Measurements from ENCODE around the gene CDKAL1. TPM values are rescaled to one million over a fixed set of nuclear protein-coding genes. Genes with fewer than 3 reads are reported as not detected.

Gene CDKAL1
- polyA plus RNA-seq, 2 of the 4 experiments (the other 2 are of a cell fraction) = 4.7 to 8.3 TPM

DNA sequence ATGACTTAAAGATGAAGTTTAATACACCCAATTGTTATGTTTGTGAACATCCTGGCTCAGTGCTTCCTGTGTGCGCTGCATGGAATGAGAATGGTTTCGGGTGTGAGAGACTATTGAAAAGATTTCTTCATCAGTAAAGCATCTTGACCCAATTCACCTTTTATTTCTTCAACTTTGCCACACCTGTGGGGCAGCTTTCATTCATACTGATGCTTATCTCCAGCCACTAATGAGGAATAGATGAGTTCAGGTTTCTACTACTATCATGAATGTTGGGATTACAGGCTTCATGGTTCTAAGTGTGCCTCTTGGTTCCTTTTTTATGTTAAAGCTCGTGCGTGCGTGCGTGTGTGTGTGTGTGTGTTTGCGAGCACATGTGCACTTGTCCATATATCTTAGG lies 685.6 kb downstream of the CDKAL1 start:
- FAIRE-seq (no peak), ATAC-seq (no peak), DNase-seq (ENCODE audit: low read depth in 1 of 2, low spot score in 1 of 2) (no peak)
- Histone ChIP-seq H3K9me3 (no peaks in the 10 kb centered on the region), H3K4me3 (no peak overlapping the region), H3K4me1 (no peaks in the 10 kb centered on the region), H3K27ac (no peak overlapping the region), H3K4me2 (peak overlapping the region; percentile 14; the same call in 1 of the 3 replicates)
- POLR2A ChIA-PET = no interaction called here
- CTCF ChIA-PET = no interaction called here
- TF ChIP-seq JUN (IDR thresholded peaks at IDR 0.05) = no peak
- WGBS (ENCODE audit: missing lambda C conversion rate) = 93% methylated on average over 7 of the region's 7 CpGs

DNA sequence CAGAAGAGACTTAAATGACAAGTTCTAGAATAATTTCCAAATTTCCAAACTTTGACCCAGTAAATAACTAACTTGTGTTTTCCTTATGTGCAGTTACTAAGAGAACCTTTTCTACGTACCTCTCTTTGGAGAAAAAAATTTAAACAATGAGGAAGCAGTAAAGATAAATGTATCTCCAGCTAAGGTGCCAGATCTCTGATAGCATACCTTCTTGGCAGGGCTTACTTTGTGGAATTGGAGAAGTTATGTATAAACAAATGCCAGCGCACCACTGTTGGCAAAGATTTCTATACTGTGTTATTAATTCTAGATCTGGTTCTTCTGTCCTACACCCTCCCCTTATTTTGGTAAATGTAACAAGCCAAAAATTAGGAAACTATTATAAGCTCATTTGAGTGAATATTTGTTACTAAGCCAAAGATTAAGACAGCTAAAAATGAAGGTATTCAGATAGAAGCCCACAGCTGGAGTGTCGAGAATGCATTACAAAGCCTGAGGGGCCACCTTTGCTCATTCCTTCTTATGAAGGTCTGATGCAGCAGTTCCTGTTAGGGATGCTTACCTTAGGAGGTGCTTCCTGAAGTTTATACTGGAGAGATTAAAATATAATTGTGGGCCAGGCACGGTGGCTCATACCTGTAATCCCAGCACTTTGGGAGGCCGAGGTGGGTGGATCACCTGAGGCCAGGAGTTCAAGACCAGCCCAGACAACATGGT lies 686.2 kb downstream of the CDKAL1 start:
- 59% methylated on average over 5 of the region's 5 CpGs for WGBS (ENCODE audit: missing lambda C conversion rate)
- H3K9me3 ChIP-seq = no peaks in the 10 kb centered on the region
- H3K4me1 ChIP-seq = no peaks in the 10 kb centered on the region
- no peak overlapping the region for H3K27ac ChIP-seq
- ATAC-seq (no peak), DNase-seq (ENCODE audit: low read depth in 1 of 2, low spot score in 1 of 2) (peak in 1 of 2 experiments; percentile 14), FAIRE-seq (no peak)
- no peak for TF ChIP-seq JUNB (IDR thresholded peaks at IDR 0.05)
- no peak for TF ChIP-seq CTCF (IDR thresholded peaks at IDR 0.05)
- TF ChIP-seq RNF2 (IDR thresholded peaks at IDR 0.05; ENCODE audit: borderline replicate concordance, low read depth) = no peak
- no peak for TF ChIP-seq HMGXB4 (CRISPR knock-in tag; IDR thresholded peaks at IDR 0.05; ENCODE audit: borderline replicate concordance)
- no peak for TF ChIP-seq POLR2AphosphoS2 (conservative IDR thresholded peaks at IDR 0.05; ENCODE audit: low read length)
- no peak for TF ChIP-seq EHMT2 (IDR thresholded peaks at IDR 0.05; ENCODE audit: low read depth)
- no peak for TF ChIP-seq BHLHE40 (IDR thresholded peaks at IDR 0.05; ENCODE audit: low read depth, low read length)
- no peak for TF ChIP-seq HOXB5 (CRISPR knock-in tag; IDR thresholded peaks at IDR 0.05)
- TF ChIP-seq CHD4 (IDR thresholded peaks at IDR 0.05; ENCODE audit: borderline replicate concordance) = no peak
- no peak for TF ChIP-seq CEBPB (IDR thresholded peaks at IDR 0.05)
- TF ChIP-seq ZNF302 (CRISPR knock-in tag; IDR thresholded peaks at IDR 0.05) = no peak
- H3K4me2 ChIP-seq = peak overlapping the region; percentile 14; the same call in 1 of the 3 replicates
- no peak overlapping the region for H3K4me3 ChIP-seq
- CTCF ChIA-PET = no interaction called here
- POLR2A ChIA-PET = no interaction called here

GRCh38 chr6:21222656-21223055 lies 688.4 kb downstream of the CDKAL1 start:
- no peak for FAIRE-seq
- WGBS (ENCODE audit: missing lambda C conversion rate) = 77% methylated on average over 7 of the region's 7 CpGs
- H3K27ac ChIP-seq = no peak overlapping the region
- DNase-seq (ENCODE audit: low read depth in 1 of 2, low spot score in 1 of 2) = no peak
- H3K9me3 ChIP-seq = no peaks in the 10 kb centered on the region
- no peak for ATAC-seq
- ChIA-PET CTCF (no interaction called here), POLR2A (no interaction called here)
- H3K4me1 ChIP-seq = no peaks in the 10 kb centered on the region
- TF ChIP-seq CBX2 (IDR thresholded peaks at IDR 0.05; ENCODE audit: borderline replicate concordance, low read depth) (no peak), HDAC2 (IDR thresholded peaks at IDR 0.05) (no peak), ZSCAN20 (CRISPR knock-in tag; IDR thresholded peaks at IDR 0.05) (no peak), HOXA7 (CRISPR knock-in tag; IDR thresholded peaks at IDR 0.05) (no peak), FOSB (CRISPR knock-in tag; IDR thresholded peaks at IDR 0.05) (no peak), PBX3 (IDR thresholded peaks at IDR 0.05) (no peak), GATA3 (IDR thresholded peaks at IDR 0.05; ENCODE audit: borderline replicate concordance) (no peak), CHD4 (IDR thresholded peaks at IDR 0.05; ENCODE audit: borderline replicate concordance) (no peak), SREBF2 (IDR thresholded peaks at IDR 0.05) (no peak), FOXS1 (CRISPR knock-in tag; IDR thresholded peaks at IDR 0.05) (no peak)
- H3K4me3 ChIP-seq = no peak overlapping the region
- H3K4me2 ChIP-seq = no peak overlapping the region
